ENCODE results near the gene CHMP2B.
A peak's percentile ranks its signal among the peaks of the same experiment; 100 is the strongest.
"Not testable (repeated sequence)": the region's sequence is repeated elsewhere in the genome, so short reads cannot be mapped to it uniquely, and the experiment has no call there.

The CHMP2B gene

DNA sequence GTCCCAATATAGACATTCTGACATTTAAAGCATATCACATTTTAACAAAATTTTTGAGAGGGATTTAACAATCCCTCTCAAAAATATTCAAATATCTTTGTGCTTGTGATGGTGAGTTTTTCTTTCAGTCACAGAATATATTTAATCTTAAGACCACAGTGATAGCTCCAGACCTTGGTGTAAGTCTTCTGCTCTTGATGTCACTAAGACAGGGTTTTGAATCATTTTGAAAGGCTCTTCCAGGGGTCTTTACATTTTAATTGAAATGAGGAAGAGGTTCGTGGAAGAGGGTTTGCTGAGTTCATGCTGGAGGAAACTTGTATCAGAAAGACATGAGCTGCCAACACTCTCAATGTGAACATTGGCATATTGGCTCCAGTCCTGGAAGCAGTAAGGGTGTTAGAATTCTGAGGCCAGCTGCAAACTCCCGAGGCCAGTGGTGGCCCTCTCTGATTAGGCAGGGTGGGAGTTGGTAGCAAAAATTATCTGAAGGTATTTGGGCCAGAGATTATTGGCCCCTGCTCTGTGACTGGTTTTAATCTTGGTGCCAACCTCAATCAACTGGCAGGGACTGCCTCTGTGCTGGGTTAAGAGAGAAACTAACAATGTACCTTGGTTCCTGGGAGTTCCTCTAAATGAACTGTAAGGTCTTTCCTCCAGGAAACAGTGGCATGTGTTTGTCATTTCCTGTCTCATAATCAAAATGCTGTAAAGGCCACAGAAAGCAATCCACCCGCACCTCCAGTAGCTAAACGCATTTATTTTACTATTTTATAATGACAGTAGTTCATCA lies 44.0 kb downstream of the CHMP2B start:
- DNase-seq (ENCODE audit: extremely low read depth, low read depth): no peak
- TF ChIP-seq, protein P1, sequence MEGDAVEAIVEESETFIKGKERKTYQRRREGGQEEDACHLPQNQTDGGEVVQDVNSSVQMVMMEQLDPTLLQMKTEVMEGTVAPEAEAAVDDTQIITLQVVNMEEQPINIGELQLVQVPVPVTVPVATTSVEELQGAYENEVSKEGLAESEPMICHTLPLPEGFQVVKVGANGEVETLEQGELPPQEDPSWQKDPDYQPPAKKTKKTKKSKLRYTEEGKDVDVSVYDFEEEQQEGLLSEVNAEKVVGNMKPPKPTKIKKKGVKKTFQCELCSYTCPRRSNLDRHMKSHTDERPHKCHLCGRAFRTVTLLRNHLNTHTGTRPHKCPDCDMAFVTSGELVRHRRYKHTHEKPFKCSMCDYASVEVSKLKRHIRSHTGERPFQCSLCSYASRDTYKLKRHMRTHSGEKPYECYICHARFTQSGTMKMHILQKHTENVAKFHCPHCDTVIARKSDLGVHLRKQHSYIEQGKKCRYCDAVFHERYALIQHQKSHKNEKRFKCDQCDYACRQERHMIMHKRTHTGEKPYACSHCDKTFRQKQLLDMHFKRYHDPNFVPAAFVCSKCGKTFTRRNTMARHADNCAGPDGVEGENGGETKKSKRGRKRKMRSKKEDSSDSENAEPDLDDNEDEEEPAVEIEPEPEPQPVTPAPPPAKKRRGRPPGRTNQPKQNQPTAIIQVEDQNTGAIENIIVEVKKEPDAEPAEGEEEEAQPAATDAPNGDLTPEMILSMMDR (IDR thresholded peaks at IDR 0.05; ENCODE audit: low read depth, low read length): no peak

DNA sequence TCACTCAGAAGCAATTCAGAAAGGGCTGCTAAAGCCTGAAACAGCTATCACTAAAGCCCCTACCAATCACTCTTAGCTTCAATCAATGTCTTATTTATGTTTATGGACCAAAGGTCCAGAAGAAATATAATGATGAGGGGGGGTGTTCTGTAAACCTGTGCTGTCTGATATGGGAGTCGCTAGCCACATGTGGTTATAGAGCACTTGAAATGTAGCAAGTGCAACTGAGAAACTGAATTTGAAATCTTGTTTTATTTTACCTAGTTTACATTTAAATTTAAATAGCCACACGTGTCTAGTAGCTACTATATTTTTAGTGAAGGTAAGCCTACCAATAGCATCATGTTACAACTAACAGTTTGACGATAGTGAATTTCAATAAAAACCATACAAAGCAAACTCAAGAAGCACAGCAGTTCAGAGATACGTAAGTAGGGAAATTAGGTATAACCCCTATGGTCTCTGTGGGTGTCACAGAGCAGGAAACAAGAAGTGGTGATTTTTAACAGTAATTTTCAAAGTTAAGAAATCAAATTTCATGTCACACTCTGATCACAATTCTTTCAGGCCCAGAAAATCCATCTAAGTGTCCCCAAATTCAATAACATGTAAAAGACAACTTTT lies 45.7 kb downstream of the CHMP2B start:
- DNase-seq (ENCODE audit: extremely low read depth, low read depth): no peak
- TF ChIP-seq, protein P1 (IDR thresholded peaks at IDR 0.05; ENCODE audit: low read depth, low read length): no peak

- no peak for DNase-seq (ENCODE audit: extremely low read depth, low read depth)
- TF ChIP-seq, protein P1 (IDR thresholded peaks at IDR 0.05; ENCODE audit: low read depth, low read length): no peak
Observed at GRCh38 chr3:87276484-87276883, 49.4 kb downstream of the CHMP2B start, which contains the start of gene POU1F1. Gene POU1F1 (minus strand): TSS chr3:87276584. CDS start chr3:87276462, 122 bp downstream.

DNA sequence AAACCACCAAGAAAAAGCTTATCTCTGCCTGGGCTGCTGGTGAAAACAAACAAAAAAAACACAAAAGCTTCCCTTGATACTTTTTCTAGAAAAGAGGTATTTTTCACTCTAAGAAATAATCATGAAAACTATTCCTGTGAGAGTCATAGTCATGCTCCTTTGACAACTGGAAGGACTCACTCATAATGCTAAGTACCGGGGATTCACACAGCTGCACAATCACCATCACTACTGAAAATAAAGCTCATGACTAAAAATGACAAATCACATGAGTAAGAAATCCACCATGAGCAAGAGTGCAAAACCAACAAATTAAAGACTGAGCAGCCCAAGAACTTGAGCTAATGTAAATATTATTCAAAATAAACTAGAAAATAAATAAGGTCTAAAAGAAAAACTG lies 59.9 kb downstream of the CHMP2B start:
- TF ChIP-seq, protein P1 (IDR thresholded peaks at IDR 0.05; ENCODE audit: low read depth, low read length): no peak
- DNase-seq (ENCODE audit: extremely low read depth, low read depth): no peak

- no peak for DNase-seq (ENCODE audit: extremely low read depth, low read depth)
- TF ChIP-seq, protein P1 (IDR thresholded peaks at IDR 0.05; ENCODE audit: low read depth, low read length): no peak
Observed at GRCh38 chr3:87288446-87288845, 61.3 kb downstream of the CHMP2B start.

- TF ChIP-seq, protein P1 (IDR thresholded peaks at IDR 0.05; ENCODE audit: low read depth, low read length): peak; percentile 68
- DNase-seq (ENCODE audit: extremely low read depth, low read depth): peak; percentile 2
Observed at GRCh38 chr3:87298111-87298718, 71.1 kb downstream of the CHMP2B start.

DNA sequence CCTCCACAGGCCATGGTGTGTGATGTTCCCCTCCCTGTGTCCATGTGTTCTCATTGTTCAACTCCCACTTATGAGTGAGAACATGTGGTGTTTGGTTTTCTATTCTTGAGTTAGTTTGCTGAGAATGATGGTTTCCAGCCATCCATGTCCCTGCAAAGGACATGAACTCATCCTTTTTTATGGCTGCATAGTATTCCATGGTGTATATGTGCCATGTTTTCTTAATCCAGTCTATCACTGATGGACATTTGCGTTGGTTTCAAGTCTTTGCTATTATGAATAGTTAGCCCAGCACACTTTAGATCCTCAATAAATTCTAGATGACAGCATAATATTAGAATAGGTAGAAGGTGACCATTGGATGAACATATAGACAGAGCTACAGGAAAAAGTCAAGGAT lies 77.9 kb downstream of the CHMP2B start:
- not testable (repeated sequence) for DNase-seq (ENCODE audit: extremely low read depth, low read depth)

Measured in AG09319 (cell line).